Activated T-helper 2 cell treated with anti-CD3 and anti-CD28 coated beads, Interferon-gamma antibody, Interleukin-2, Interleukin-4, amounts not matched to agents 10 μg/mL and 5 μg/mL and 100 μg/mL, durations not matched to agents 14 hours and 24 hours and 36 hours (primary cell): ENCODE results near the gene PUSL1. TPM values are rescaled to one million over a fixed set of nuclear protein-coding genes. Genes with fewer than 3 reads are reported as not detected.

Experiments
- DNase-seq: peaks from one replicate; pipeline ENCODE4 v3.0.0; 2021; ENCODE audit warnings: low spot score
- H3K27ac Mint-ChIP-seq: one replicate; pipeline ENCODE4 v1.8.0; 2021; ENCODE audit warnings: mixed read lengths
- H3K27me3 Mint-ChIP-seq: one replicate; pipeline ENCODE4 v1.8.0; 2021; ENCODE audit warnings: low read depth, mixed read lengths
- H3K36me3 Mint-ChIP-seq: one replicate; pipeline ENCODE4 v1.8.0; 2021; ENCODE audit warnings: low read depth, mixed read lengths
- H3K4me1 Mint-ChIP-seq: one replicate; pipeline ENCODE4 v1.8.0; 2021; ENCODE audit warnings: low read depth, mixed read lengths
- H3K4me3 Mint-ChIP-seq: one replicate; pipeline ENCODE4 v1.8.0; 2021; ENCODE audit warnings: low read depth, mild to moderate bottlenecking, moderate library complexity, mixed read lengths
- H3K9me3 Mint-ChIP-seq: one replicate; pipeline ENCODE4 v1.8.0; 2021; ENCODE audit warnings: mixed read lengths
- intact Hi-C: fragments of 100-400 bp; cut with micrococcal nuclease; formaldehyde crosslinking; loops from one replicate; pipeline ENCODE4 v1.15.1; 2023
- total RNA-seq: library from RNA; stranded (reverse); gene quantifications from 2 replicates; pipeline ENCODE4 v1.2.3, GENCODE V29; 2022

The PUSL1 gene
- total RNA-seq, 1 donor from 2014 or later, result 31.8 TPM

- intact Hi-C loops, result no loop called here
Measured at GRCh38 chr1:1356166-1356795, 47.9 kb downstream of the PUSL1 start.

GRCh38 chr1:1356796-1357401 is 48.5 kb downstream of the PUSL1 start:
- Mint-ChIP-seq H3K36me3 (no peaks in the 10 kb centered on the region), H3K4me1 (peaks cover 6% of the 10 kb centered on the region), H3K4me3 (no peak overlapping the region), H3K27me3 (peaks cover 29% of the 10 kb centered on the region), H3K27ac (no peak overlapping the region), H3K9me3 (no peaks in the 10 kb centered on the region)
- intact Hi-C loops, result no loop called here
- no peak for DNase-seq

More at GRCh38 chr1:1356166-1356795, 47.9 kb downstream of the PUSL1 start:
- DNase-seq, result no peak
- Mint-ChIP-seq H3K9me3 (no peaks in the 10 kb centered on the region), H3K27me3 (peaks cover 29% of the 10 kb centered on the region), H3K4me3 (no peak overlapping the region), H3K27ac (no peak overlapping the region), H3K4me1 (peaks cover 6% of the 10 kb centered on the region), H3K36me3 (no peaks in the 10 kb centered on the region)

GRCh38 chr1:1357871-1358432 is 49.6 kb downstream of the PUSL1 start:
- peaks cover 22% of the 10 kb centered on the region for H3K27me3 Mint-ChIP-seq
- intact Hi-C loops, result no loop called here
- peaks cover 6% of the 10 kb centered on the region for H3K4me1 Mint-ChIP-seq
- no peak overlapping the region for H3K4me3 Mint-ChIP-seq
- no peaks in the 10 kb centered on the region for H3K36me3 Mint-ChIP-seq
- no peak for DNase-seq
- no peak overlapping the region for H3K27ac Mint-ChIP-seq
- H3K9me3 Mint-ChIP-seq, result no peaks in the 10 kb centered on the region

GRCh38 chr1:1358433-1359271 is 50.3 kb downstream of the PUSL1 start, which contains the start of gene MXRA8:
TSS of gene MXRA8 (minus strand) at chr1:1358555. CDS start at chr1:1358504, 51 bp downstream.
- no peak for DNase-seq
- H3K27me3 Mint-ChIP-seq, result peaks cover 20% of the 10 kb centered on the region
- intact Hi-C loops, result no loop called here

GRCh38 chr1:1359308-1359663 is 50.9 kb downstream of the PUSL1 start:
- H3K9me3 Mint-ChIP-seq, result no peaks in the 10 kb centered on the region
- intact Hi-C loops, result no loop called here
- no peak overlapping the region for H3K27ac Mint-ChIP-seq
- peaks cover 6% of the 10 kb centered on the region for H3K4me1 Mint-ChIP-seq
- DNase-seq, result no peak
- peaks cover 18% of the 10 kb centered on the region for H3K27me3 Mint-ChIP-seq
- no peak overlapping the region for H3K4me3 Mint-ChIP-seq
- H3K36me3 Mint-ChIP-seq, result no peaks in the 10 kb centered on the region

More at GRCh38 chr1:1358433-1359271, 50.3 kb downstream of the PUSL1 start, which contains the start of gene MXRA8:
- peaks cover 6% of the 10 kb centered on the region for H3K4me1 Mint-ChIP-seq
- H3K36me3 Mint-ChIP-seq, result no peaks in the 10 kb centered on the region
- no peaks in the 10 kb centered on the region for H3K9me3 Mint-ChIP-seq
- H3K4me3 Mint-ChIP-seq, result no peak within 1 kb of the TSS
- H3K27ac Mint-ChIP-seq, result no peak within 1 kb of the TSS

- intact Hi-C loops, result no loop called here
- Mint-ChIP-seq H3K4me1 (peaks cover 6% of the 10 kb centered on the region), H3K36me3 (no peaks in the 10 kb centered on the region), H3K9me3 (no peaks in the 10 kb centered on the region), H3K27ac (no peak overlapping the region), H3K27me3 (peaks cover 18% of the 10 kb centered on the region), H3K4me3 (no peak overlapping the region)
- no peak for DNase-seq
Measured at GRCh38 chr1:1359664-1360468, 51.5 kb downstream of the PUSL1 start.

GRCh38 chr1:1360506-1361169 is 52.2 kb downstream of the PUSL1 start:
- H3K4me3 Mint-ChIP-seq, result no peak overlapping the region
- no peak for DNase-seq
- peaks cover 6% of the 10 kb centered on the region for H3K4me1 Mint-ChIP-seq
- no peaks in the 10 kb centered on the region for H3K36me3 Mint-ChIP-seq
- peaks cover 18% of the 10 kb centered on the region for H3K27me3 Mint-ChIP-seq
- no peak overlapping the region for H3K27ac Mint-ChIP-seq
- intact Hi-C loops, result no loop called here
- H3K9me3 Mint-ChIP-seq, result no peaks in the 10 kb centered on the region

Other genes with a start within 250 kb of the PUSL1 start
- not detected in 2 replicates for gene RNF223, start 234.3 kb upstream of the PUSL1 start, total RNA-seq
- gene C1orf159, start 192.5 kb upstream of the PUSL1 start, total RNA-seq, result 20.5 and 22.1 TPM in 2 replicates
- gene TTLL10, start 134.7 kb upstream of the PUSL1 start, total RNA-seq, result not detected in 2 replicates
- gene TNFRSF18, start 102.0 kb upstream of the PUSL1 start, total RNA-seq, result 219 and 231 TPM in 2 replicates
- 441 and 458 TPM in 2 replicates for gene TNFRSF4, start 94.4 kb upstream of the PUSL1 start, total RNA-seq
- gene SDF4, start 76.6 kb upstream of the PUSL1 start, total RNA-seq, result 161 and 164 TPM in 2 replicates
- gene B3GALT6, start 76.4 kb upstream of the PUSL1 start, total RNA-seq, result 34.6 and 35.8 TPM in 2 replicates
- gene C1QTNF12, start 61.9 kb upstream of the PUSL1 start, total RNA-seq, result 3.5 and 3.7 TPM in 2 replicates
- gene UBE2J2, start 34.7 kb upstream of the PUSL1 start, total RNA-seq, result 79.3 and 81.0 TPM in 2 replicates
- gene SCNN1D, start 28.2 kb upstream of the PUSL1 start, total RNA-seq, result 3.5 and 4.1 TPM in 2 replicates
- gene ACAP3, start 667 bp upstream of the PUSL1 start, total RNA-seq, result 43.4 and 50.1 TPM in 2 replicates
- 127 and 138 TPM in 2 replicates for gene INTS11, start 16.1 kb downstream of the PUSL1 start, total RNA-seq
- gene CPTP, start 16.2 kb downstream of the PUSL1 start, total RNA-seq, result 12.1 and 13.1 TPM in 2 replicates
- 0.32 and 0.44 TPM in 2 replicates for gene TAS1R3, start 22.7 kb downstream of the PUSL1 start, total RNA-seq
- 53.8 and 60.7 TPM in 2 replicates for gene DVL1, start 40.8 kb downstream of the PUSL1 start, total RNA-seq
- gene MXRA8, start 50.0 kb downstream of the PUSL1 start, total RNA-seq, result 0.21 TPM in 1 of 2 replicates, not detected in the other
- gene AURKAIP1, start 66.6 kb downstream of the PUSL1 start, total RNA-seq, result 133 TPM in 2 replicates
- gene CCNL2, start 90.7 kb downstream of the PUSL1 start, total RNA-seq, result 123 and 124 TPM in 2 replicates
- 143 and 154 TPM in 2 replicates for gene MRPL20, start 98.7 kb downstream of the PUSL1 start, total RNA-seq
- gene ANKRD65, start 112.7 kb downstream of the PUSL1 start, total RNA-seq, result not detected in 2 replicates
- gene VWA1, start 127.1 kb downstream of the PUSL1 start, total RNA-seq, result 4.0 and 4.7 TPM in 2 replicates
- gene ATAD3C, start 141.1 kb downstream of the PUSL1 start, total RNA-seq, result 0.53 and 0.62 TPM in 2 replicates
- 68.0 and 70.9 TPM in 2 replicates for gene ATAD3B, start 163.2 kb downstream of the PUSL1 start, total RNA-seq
- gene ATAD3A, start 203.6 kb downstream of the PUSL1 start, total RNA-seq, result 71.5 and 78.5 TPM in 2 replicates
- gene TMEM240, start 232.0 kb downstream of the PUSL1 start, total RNA-seq, result 0.25 and 0.48 TPM in 2 replicates